HL-60 (cell line): ENCODE results near the gene TMEM132A.

Experiments used
- CTCF ChIP-seq: IDR thresholded peaks from one replicate; pipeline ENCODE4 v1.5.1; 2011; ENCODE audit warnings: low read length, control low read depth, inconsistent platforms; ENCODE audit not compliant: insufficient read depth
- POLR2AphosphoS5 ChIP-seq: IDR thresholded peaks from 2 replicates; pipeline ENCODE4 v1.6.1; 2012; ENCODE audit warnings: low read depth
- REST ChIP-seq: IDR thresholded peaks from 2 replicates; pipeline ENCODE4 v1.6.1; 2012; ENCODE audit warnings: low read depth; ENCODE audit not compliant: insufficient replicate concordance

- no peak for TF ChIP-seq CTCF
- no peak for TF ChIP-seq POLR2AphosphoS5
- TF ChIP-seq REST: no peak
Measured at GRCh38 chr11:60959431-60959830, 35.2 kb downstream of the TMEM132A start.
